HL-60 (cell line): ENCODE data around the gene ARHGAP45.

Experiments used
- DNase-seq, 2 experiments: peaks; one replicate each; pipeline ENCODE4 v3.0.0-alpha.2; 2010 to 2020; ENCODE audit warnings: low read depth in 1 of 2, low spot score in 1 of 2
- H3K27ac ChIP-seq: fragments of 250-450 bp; sonication (Bioruptor Pico); replicated peaks from 2 replicates; pipeline ENCODE4 v1.5.1; 2020; ENCODE audit warnings: mild to moderate bottlenecking, moderate library complexity
- H3K27me3 ChIP-seq: fragments of 250-450 bp; sonication (Bioruptor Pico); 2 replicates; pipeline ENCODE4 v1.5.1; 2021; ENCODE audit warnings: mild to moderate bottlenecking, moderate library complexity; ENCODE audit not compliant: insufficient read depth, poor library complexity, severe bottlenecking
- H3K4me3 ChIP-seq: replicated peaks from 2 replicates; pipeline ENCODE4 v1.5.1; 2011; ENCODE audit warnings: mild to moderate bottlenecking, control low read depth, low read length; ENCODE audit not compliant: insufficient read depth
- GABPA ChIP-seq: IDR thresholded peaks from 2 replicates; pipeline ENCODE4 v1.6.1; 2012; ENCODE audit warnings: low read depth
- POLR2AphosphoS5 ChIP-seq: IDR thresholded peaks from 2 replicates; pipeline ENCODE4 v1.6.1; 2012; ENCODE audit warnings: low read depth
- SPI1 ChIP-seq: IDR thresholded peaks from 2 replicates; pipeline ENCODE4 v1.6.1; 2012; ENCODE audit warnings: low read depth, mild to moderate bottlenecking, borderline replicate concordance
- TF ChIP-seq, protein P1 (sequence below): IDR thresholded peaks from one replicate; pipeline ENCODE4 v1.5.1; 2011; ENCODE audit warnings: low read length, control low read depth, inconsistent platforms; ENCODE audit not compliant: insufficient read depth
- TF ChIP-seq, protein P2 (sequence below): IDR thresholded peaks from 2 replicates; pipeline ENCODE4 v1.6.1; 2012; ENCODE audit warnings: low read depth; ENCODE audit not compliant: insufficient replicate concordance

The ARHGAP45 gene

DNA sequence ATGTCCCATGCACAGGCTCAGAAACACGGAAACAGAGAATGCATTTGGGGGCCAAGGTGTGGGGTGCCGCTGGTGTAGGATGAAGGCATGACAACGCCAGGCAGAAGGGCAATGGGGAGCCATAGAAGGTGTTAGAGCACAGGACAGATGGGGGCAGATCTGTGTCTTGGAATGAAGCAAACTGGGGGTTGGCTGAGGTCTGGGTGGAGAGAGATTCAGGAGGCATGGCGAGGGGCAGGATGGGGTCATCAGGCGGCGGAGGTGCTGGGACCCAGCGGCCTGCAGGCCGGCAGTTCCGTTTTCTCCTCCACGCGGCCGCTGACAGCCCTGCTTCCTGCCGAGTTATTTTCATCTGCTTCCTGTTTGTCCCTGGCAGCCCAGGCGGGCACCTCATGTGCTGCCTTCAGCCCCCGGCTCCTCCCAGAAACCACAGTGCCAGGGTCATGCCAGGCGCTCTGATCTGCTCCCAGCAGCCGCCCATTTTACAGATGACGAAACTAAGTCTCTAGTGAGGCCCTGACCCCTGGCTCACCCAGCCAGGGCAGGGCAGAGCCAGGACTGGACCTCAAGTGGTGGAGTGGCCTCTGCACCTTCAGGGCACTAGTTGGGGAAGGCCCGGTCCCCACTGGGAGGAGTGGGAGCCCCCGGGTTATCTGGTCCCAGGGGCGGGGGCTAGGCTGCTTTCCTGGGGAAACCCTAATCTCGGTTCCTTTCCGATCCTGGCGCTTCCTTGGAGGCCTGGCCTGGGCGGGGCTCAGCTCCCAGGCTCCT, 2.2 kb downstream of the ARHGAP45 start:
- Histone ChIP-seq H3K27ac (peak overlapping the region; percentile 98), H3K27me3 (no peaks in the 10 kb centered on the region)

DNA sequence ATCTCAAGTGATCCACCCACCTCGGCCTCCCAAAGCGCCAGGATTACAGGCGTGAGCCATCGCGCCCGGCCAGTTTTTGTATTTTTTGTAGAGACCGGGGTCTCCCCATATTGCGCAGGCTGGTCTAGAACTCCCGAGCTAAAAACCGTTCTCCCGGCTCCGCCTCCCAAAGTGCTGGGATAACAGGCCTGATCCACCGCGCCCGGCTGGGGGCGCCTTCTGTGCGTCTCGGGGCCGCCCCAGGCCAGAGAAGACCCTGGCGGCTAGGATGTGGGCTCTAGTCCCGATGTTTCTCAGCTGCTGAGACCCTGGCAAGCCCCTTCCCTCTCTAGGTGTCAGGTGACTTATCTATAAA, 3.6 kb downstream of the ARHGAP45 start:
- Histone ChIP-seq H3K27me3 (no peaks in the 10 kb centered on the region), H3K27ac (no peak overlapping the region), H3K4me3 (no peak overlapping the region)
- DNase-seq, result no peak
- TF ChIP-seq GABPA, result no peak
- TF ChIP-seq, protein P1, sequence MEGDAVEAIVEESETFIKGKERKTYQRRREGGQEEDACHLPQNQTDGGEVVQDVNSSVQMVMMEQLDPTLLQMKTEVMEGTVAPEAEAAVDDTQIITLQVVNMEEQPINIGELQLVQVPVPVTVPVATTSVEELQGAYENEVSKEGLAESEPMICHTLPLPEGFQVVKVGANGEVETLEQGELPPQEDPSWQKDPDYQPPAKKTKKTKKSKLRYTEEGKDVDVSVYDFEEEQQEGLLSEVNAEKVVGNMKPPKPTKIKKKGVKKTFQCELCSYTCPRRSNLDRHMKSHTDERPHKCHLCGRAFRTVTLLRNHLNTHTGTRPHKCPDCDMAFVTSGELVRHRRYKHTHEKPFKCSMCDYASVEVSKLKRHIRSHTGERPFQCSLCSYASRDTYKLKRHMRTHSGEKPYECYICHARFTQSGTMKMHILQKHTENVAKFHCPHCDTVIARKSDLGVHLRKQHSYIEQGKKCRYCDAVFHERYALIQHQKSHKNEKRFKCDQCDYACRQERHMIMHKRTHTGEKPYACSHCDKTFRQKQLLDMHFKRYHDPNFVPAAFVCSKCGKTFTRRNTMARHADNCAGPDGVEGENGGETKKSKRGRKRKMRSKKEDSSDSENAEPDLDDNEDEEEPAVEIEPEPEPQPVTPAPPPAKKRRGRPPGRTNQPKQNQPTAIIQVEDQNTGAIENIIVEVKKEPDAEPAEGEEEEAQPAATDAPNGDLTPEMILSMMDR, result no peak
- TF ChIP-seq SPI1, result no peak
- TF ChIP-seq POLR2AphosphoS5, result no peak

More for the DNA sequence above, 2.2 kb downstream of the ARHGAP45 start:
- peak; percentile 90 to 96 for DNase-seq
- TF ChIP-seq, protein P2, sequence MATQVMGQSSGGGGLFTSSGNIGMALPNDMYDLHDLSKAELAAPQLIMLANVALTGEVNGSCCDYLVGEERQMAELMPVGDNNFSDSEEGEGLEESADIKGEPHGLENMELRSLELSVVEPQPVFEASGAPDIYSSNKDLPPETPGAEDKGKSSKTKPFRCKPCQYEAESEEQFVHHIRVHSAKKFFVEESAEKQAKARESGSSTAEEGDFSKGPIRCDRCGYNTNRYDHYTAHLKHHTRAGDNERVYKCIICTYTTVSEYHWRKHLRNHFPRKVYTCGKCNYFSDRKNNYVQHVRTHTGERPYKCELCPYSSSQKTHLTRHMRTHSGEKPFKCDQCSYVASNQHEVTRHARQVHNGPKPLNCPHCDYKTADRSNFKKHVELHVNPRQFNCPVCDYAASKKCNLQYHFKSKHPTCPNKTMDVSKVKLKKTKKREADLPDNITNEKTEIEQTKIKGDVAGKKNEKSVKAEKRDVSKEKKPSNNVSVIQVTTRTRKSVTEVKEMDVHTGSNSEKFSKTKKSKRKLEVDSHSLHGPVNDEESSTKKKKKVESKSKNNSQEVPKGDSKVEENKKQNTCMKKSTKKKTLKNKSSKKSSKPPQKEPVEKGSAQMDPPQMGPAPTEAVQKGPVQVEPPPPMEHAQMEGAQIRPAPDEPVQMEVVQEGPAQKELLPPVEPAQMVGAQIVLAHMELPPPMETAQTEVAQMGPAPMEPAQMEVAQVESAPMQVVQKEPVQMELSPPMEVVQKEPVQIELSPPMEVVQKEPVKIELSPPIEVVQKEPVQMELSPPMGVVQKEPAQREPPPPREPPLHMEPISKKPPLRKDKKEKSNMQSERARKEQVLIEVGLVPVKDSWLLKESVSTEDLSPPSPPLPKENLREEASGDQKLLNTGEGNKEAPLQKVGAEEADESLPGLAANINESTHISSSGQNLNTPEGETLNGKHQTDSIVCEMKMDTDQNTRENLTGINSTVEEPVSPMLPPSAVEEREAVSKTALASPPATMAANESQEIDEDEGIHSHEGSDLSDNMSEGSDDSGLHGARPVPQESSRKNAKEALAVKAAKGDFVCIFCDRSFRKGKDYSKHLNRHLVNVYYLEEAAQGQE, result peak; percentile 26
- TF ChIP-seq SPI1 (peak; percentile 97), GABPA (no peak; the same call in 1 of the 2 replicates), POLR2AphosphoS5 (peak; percentile 78)
- H3K4me3 ChIP-seq, result peak overlapping the region; percentile 88

DNA sequence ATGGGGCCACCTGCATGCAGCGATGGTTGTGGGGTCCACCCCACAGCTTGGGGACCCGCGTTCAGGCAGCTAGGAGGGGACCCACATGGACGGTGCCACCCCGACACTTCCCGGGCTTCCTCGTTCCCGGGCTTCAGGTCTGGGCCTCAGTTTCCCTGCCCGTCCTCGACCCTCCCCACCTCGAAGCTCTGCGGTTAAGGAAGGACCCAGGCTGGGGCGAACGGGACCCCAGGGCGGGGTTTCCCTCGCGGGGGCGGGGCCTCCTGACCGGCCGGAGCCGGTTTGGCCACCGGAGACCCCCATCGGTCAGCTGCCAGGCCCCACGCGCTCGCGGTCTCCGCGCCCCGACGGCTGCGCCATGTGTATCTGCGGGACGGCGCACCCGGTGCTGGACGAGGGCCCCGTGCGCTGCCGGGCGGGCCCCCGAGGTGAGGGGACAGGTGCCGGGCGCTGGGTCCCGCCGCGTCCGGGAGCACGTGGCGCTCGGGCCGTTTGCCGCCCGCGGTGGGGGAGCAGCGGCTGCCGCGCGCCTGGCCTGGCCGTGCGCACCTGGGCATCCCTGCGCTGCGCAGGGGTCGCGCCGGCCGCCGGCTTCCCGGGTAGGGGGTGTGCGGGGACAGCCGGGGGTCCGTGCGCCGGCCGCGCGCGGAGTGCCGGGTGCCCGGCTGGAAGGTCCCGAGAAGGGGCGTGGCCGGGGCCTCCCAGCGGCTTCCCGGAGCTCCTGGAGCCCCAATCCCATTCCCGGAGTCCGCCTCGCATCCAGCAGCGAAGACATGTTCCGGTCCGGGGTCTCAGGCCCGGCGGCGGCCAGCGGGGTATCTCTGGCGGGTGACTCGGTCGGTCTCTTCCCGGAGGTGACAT, 4.2 kb downstream of the ARHGAP45 start:
- Histone ChIP-seq H3K27me3 (no peaks in the 10 kb centered on the region), H3K4me3 (no peak overlapping the region), H3K27ac (no peak overlapping the region)
- no peak for DNase-seq
- TF ChIP-seq, protein P1, result no peak
- TF ChIP-seq SPI1, result no peak
- no peak for TF ChIP-seq POLR2AphosphoS5
- no peak for TF ChIP-seq GABPA
- TF ChIP-seq, protein P2, result no peak
